Activated T-helper 17 cell treated with anti-CD3 and anti-CD28 coated beads, Interleukin-2, amount 50 U/mL, for 72 hours (primary cell): ENCODE results near the gene NPIPB6. TPM values are rescaled to one million over a fixed set of nuclear protein-coding genes. Genes with fewer than 3 reads are reported as not detected.
A peak's percentile ranks its signal among the peaks of the same experiment; 100 is the strongest.

Experiments used
- ATAC-seq: fragments of 150-1000 bp; cut with Tn5 transposase; replicated peaks from 2 replicates; pipeline ENCODE4 v1.10.0; 2021; ENCODE audit warnings: mild to moderate bottlenecking, moderate library complexity
- H3K27ac Mint-ChIP-seq: one replicate; pipeline ENCODE4 v1.8.0; 2022; ENCODE audit warnings: mixed read lengths
- H3K27me3 Mint-ChIP-seq: one replicate; pipeline ENCODE4 v1.8.0; 2022; ENCODE audit warnings: mixed read lengths
- H3K36me3 Mint-ChIP-seq: one replicate; pipeline ENCODE4 v1.8.0; 2022; ENCODE audit warnings: low read depth, mild to moderate bottlenecking, mixed read lengths
- H3K4me1 Mint-ChIP-seq: one replicate; pipeline ENCODE4 v1.8.0; 2022; ENCODE audit warnings: mixed read lengths
- H3K4me3 Mint-ChIP-seq: one replicate; pipeline ENCODE4 v1.8.0; 2022; ENCODE audit warnings: mild to moderate bottlenecking, mixed read lengths
- H3K9me3 Mint-ChIP-seq: one replicate; pipeline ENCODE4 v1.8.0; 2022; ENCODE audit warnings: mixed read lengths
- total RNA-seq, 2 donors: library from RNA; stranded (reverse); gene quantifications; one replicate each; pipeline ENCODE4 v1.2.3, GENCODE V29; 2022

The NPIPB6 gene
- total RNA-seq, 2 donors from 2014 or later: 2.9 to 5.1 TPM

- Mint-ChIP-seq H3K4me1 (peaks cover 30% of the 10 kb centered on the region), H3K27ac (peak overlapping the region; percentile 79), H3K9me3 (no peaks in the 10 kb centered on the region), H3K36me3 (peaks cover 9% of the 10 kb centered on the region), H3K27me3 (no peaks in the 10 kb centered on the region), H3K4me3 (peak overlapping the region; percentile 71)
- ATAC-seq: no peak
Observed at GRCh38 chr16:28297308-28297707, 66.0 kb downstream of the NPIPB6 start.

GRCh38 chr16:28295276-28295675, 68.0 kb downstream of the NPIPB6 start:
- no peak overlapping the region for H3K27ac Mint-ChIP-seq
- no peaks in the 10 kb centered on the region for H3K9me3 Mint-ChIP-seq
- H3K4me3 Mint-ChIP-seq: peak overlapping the region; percentile 76
- H3K27me3 Mint-ChIP-seq: no peaks in the 10 kb centered on the region
- ATAC-seq: no peak
- peaks cover 38% of the 10 kb centered on the region for H3K4me1 Mint-ChIP-seq
- H3K36me3 Mint-ChIP-seq: peaks cover 9% of the 10 kb centered on the region

- Mint-ChIP-seq H3K4me3 (peak overlapping the region; percentile 76), H3K27me3 (no peaks in the 10 kb centered on the region), H3K9me3 (no peaks in the 10 kb centered on the region), H3K4me1 (peaks cover 31% of the 10 kb centered on the region), H3K27ac (no peak overlapping the region), H3K36me3 (peaks cover 9% of the 10 kb centered on the region)
- ATAC-seq: no peak
Observed at GRCh38 chr16:28294201-28294600, 69.1 kb downstream of the NPIPB6 start.

GRCh38 chr16:28293601-28293960, 69.7 kb downstream of the NPIPB6 start:
- Mint-ChIP-seq H3K27me3 (no peaks in the 10 kb centered on the region), H3K27ac (peak overlapping the region; percentile 43), H3K36me3 (peaks cover 9% of the 10 kb centered on the region), H3K9me3 (no peaks in the 10 kb centered on the region), H3K4me3 (peak overlapping the region; percentile 76), H3K4me1 (peaks cover 31% of the 10 kb centered on the region)
- no peak for ATAC-seq

- peak overlapping the region; percentile 76 for H3K4me3 Mint-ChIP-seq
- H3K27me3 Mint-ChIP-seq: no peaks in the 10 kb centered on the region
- H3K4me1 Mint-ChIP-seq: peaks cover 29% of the 10 kb centered on the region
- ATAC-seq: no peak
- no peaks in the 10 kb centered on the region for H3K9me3 Mint-ChIP-seq
- H3K27ac Mint-ChIP-seq: no peak overlapping the region
- peaks cover 9% of the 10 kb centered on the region for H3K36me3 Mint-ChIP-seq
Observed at GRCh38 chr16:28292731-28293600, 70.3 kb downstream of the NPIPB6 start.

Other genes with a start within 250 kb of the NPIPB6 start
- 100 to 1,000 TPM; 238 to 263 TPM for gene XPO6, start 151.5 kb downstream of the NPIPB6 start, total RNA-seq
- 10 to 100 TPM in 1 of 2 donors, 1 to 10 TPM in 1; 1.7 to 17.6 TPM for gene SBK1, start 71.0 kb downstream of the NPIPB6 start, total RNA-seq
- gene EIF3CL, start 40.3 kb upstream of the NPIPB6 start, total RNA-seq: 100 to 1,000 TPM in 1 of 2 donors, 10 to 100 TPM in 1; 33.5 to 108 TPM
- gene NPIPB7, start 108.8 kb upstream of the NPIPB6 start, total RNA-seq: not detected
- 10 to 100 TPM; 34.6 to 47.7 TPM for gene CLN3, start 128.6 kb upstream of the NPIPB6 start, total RNA-seq
- 1 to 10 TPM; 4.2 to 4.3 TPM for gene APOBR, start 131.1 kb upstream of the NPIPB6 start, total RNA-seq
- gene IL27, start 143.3 kb upstream of the NPIPB6 start, total RNA-seq: not detected
- not detected for gene NUPR1, start 175.5 kb upstream of the NPIPB6 start, total RNA-seq
- 10 to 100 TPM; 14.7 to 18.5 TPM for gene SGF29, start 190.4 kb upstream of the NPIPB6 start, total RNA-seq
- gene SULT1A2, start 233.5 kb upstream of the NPIPB6 start, total RNA-seq: under 1 TPM in 1 of 2 donors, not detected in 1; 0.48 TPM
- gene SULT1A1, start 246.5 kb upstream of the NPIPB6 start, total RNA-seq: 1 to 10 TPM; 5.9 to 7.1 TPM